Measurements from ENCODE around the gene MGRN1. TPM values are rescaled to one million over a fixed set of nuclear protein-coding genes. Genes with fewer than 3 reads are reported as not detected.

Gene MGRN1
- total and polyA plus RNA-seq, 2 of the 13 experiments (the other 11 are each of a cell fraction or from before 2014, with no cell fraction given): 11.9 to 12.6 TPM

DNA sequence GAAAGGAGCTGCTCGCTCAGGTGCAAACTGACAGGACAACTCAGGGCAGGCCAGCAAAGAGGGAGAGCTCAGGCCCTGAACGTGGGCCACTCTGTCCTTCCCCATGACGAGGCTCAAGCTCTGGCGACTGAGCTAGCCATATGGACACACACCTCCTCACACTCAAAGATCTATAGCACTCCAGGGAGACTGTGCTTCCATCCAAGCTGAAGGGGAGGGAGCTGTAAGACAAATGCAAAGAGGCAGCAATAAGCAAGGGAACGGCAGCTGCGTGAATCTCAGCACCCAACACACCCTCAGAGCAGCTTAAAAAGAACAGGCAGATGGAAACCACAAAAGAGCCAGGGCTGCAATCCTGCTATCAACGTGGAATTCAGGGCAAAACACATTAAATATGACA is 82.2 kb downstream of the MGRN1 start:
- CTCF ChIA-PET (ENCODE audit: low intra/inter-chr PET ratio, low total read pairs): no interaction called here
- Histone ChIP-seq H3K27ac (ENCODE audit: extremely low read length, insufficient read depth, low read length) (no peak overlapping the region), H2AFZ (ENCODE audit: low read length) (no peak overlapping the region), H4K20me1 (ENCODE audit: insufficient read depth, low read length) (no peaks in the 10 kb centered on the region), H3K9ac (ENCODE audit: insufficient read depth, low read depth, low read length) (no peak overlapping the region), H3K79me2 (ENCODE audit: insufficient read depth, low read length) (no peaks in the 10 kb centered on the region), H3K9me3 (ENCODE audit: low read length) (no peaks in the 10 kb centered on the region), H3K4me1 (ENCODE audit: insufficient read depth, low read length) (peaks cover 16% of the 10 kb centered on the region), H3K4me2 (ENCODE audit: low read depth, low read length) (no peak overlapping the region), H3K4me3 (replicated peaks in 1 of 3; ENCODE audit: insufficient read depth in 1 of 3, low read depth in 2 of 3, low read length in 3 of 3) (no peak overlapping the region), H3K27me3 (ENCODE audit: control insufficient read depth in 1 of 2, insufficient read depth in 2 of 2, low read length in 2 of 2) (no peaks in the 10 kb centered on the region), H3K36me3 (replicated peaks in 1 of 2; ENCODE audit: control insufficient read depth in 1 of 2, insufficient read depth in 2 of 2, low read length in 2 of 2) (peaks cover 23 to 48% of the 10 kb centered on the region in 2 experiments; a peak in 4 of 5 replicates)
- intact Hi-C loops (cut with micrococcal nuclease; ENCODE audit: unreplicated experiment): no loop called here
- FAIRE-seq (no peak), ATAC-seq (no peak), DNase-seq (ENCODE audit: low spot score) (no peak)
- in situ Hi-C loops (cut with HindIII; ENCODE audit: extremely low pct_ligation_motif_present, low pct_unique_long_range_greater_than_20kb): no loop called here
- BruUV-seq (replicated peaks): no TSS peak
- POLR2A ChIA-PET: interaction anchor here (1.0 kb wide), 1 partner anchor 12 kb away, joined by 3 read pairs; no protein-coding TSS in a partner anchor
- WGBS (ENCODE audit: low lambda C conversion rate): 97% methylated on average over 7 of the region's 7 CpGs
- TF ChIP-seq RELA (CRISPR knock-in tag; IDR thresholded peaks at IDR 0.05) (no peak), JUND (CRISPR knock-in tag; IDR thresholded peaks at IDR 0.05) (no peak), ZNF816 (CRISPR knock-in tag; IDR thresholded peaks at IDR 0.05; ENCODE audit: borderline replicate concordance) (no peak), ZFX (CRISPR knock-in tag; IDR thresholded peaks at IDR 0.05; ENCODE audit: low read depth) (no peak), SOX6 (IDR thresholded peaks at IDR 0.05) (no peak), SOX6 (CRISPR knock-in tag; IDR thresholded peaks at IDR 0.05) (no peak), ZNF775 (CRISPR knock-in tag; IDR thresholded peaks at IDR 0.05; ENCODE audit: borderline replicate concordance) (no peak), ZNF615 (CRISPR knock-in tag; IDR thresholded peaks at IDR 0.05; ENCODE audit: borderline replicate concordance) (no peak), U2AF2 (IDR thresholded peaks at IDR 0.05; ENCODE audit: low read depth, low read length) (no peak), ZNF572 (CRISPR knock-in tag; IDR thresholded peaks at IDR 0.05) (no peak)
- TF ChIP-seq, protein P1, sequence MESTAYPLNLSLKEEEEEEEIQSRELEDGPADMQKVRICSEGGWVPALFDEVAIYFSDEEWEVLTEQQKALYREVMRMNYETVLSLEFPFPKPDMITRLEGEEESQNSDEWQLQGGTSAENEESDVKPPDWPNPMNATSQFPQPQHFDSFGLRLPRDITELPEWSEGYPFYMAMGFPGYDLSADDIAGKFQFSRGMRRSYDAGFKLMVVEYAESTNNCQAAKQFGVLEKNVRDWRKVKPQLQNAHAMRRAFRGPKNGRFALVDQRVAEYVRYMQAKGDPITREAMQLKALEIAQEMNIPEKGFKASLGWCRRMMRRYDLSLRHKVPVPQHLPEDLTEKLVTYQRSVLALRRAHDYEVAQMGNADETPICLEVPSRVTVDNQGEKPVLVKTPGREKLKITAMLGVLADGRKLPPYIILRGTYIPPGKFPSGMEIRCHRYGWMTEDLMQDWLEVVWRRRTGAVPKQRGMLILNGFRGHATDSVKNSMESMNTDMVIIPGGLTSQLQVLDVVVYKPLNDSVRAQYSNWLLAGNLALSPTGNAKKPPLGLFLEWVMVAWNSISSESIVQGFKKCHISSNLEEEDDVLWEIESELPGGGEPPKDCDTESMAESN (CRISPR knock-in tag; conservative IDR thresholded peaks at IDR 0.05): no peak
- TF ChIP-seq, protein P2, sequence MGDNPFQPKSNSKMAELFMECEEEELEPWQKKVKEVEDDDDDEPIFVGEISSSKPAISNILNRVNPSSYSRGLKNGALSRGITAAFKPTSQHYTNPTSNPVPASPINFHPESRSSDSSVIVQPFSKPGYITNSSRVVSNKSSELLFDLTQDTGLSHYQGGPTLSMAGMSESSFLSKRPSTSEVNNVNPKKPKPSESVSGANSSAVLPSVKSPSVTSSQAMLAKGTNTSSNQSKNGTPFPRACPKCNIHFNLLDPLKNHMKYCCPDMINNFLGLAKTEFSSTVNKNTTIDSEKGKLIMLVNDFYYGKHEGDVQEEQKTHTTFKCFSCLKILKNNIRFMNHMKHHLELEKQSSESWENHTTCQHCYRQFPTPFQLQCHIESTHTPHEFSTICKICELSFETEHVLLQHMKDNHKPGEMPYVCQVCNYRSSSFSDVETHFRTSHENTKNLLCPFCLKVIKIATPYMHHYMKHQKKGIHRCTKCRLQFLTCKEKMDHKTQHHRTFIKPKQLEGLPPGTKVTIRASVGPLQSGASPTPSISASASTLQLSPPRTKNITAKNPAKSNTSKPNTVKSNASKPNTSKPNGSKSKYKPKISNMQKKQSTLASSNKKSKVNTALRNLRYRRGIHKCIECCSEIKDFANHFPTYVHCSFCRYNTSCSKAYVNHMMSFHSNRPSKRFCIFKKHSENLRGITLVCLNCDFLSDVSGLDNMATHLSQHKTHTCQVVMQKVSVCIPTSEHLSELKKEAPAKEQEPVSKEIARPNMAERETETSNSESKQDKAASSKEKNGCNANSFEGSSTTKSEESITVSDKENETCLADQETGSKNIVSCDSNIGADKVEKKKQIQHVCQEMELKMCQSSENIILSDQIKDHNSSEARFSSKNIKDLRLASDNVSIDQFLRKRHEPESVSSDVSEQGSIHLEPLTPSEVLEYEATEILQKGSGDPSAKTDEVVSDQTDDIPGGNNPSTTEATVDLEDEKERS (CRISPR knock-in tag; IDR thresholded peaks at IDR 0.05): no peak
- TF ChIP-seq, protein P3, sequence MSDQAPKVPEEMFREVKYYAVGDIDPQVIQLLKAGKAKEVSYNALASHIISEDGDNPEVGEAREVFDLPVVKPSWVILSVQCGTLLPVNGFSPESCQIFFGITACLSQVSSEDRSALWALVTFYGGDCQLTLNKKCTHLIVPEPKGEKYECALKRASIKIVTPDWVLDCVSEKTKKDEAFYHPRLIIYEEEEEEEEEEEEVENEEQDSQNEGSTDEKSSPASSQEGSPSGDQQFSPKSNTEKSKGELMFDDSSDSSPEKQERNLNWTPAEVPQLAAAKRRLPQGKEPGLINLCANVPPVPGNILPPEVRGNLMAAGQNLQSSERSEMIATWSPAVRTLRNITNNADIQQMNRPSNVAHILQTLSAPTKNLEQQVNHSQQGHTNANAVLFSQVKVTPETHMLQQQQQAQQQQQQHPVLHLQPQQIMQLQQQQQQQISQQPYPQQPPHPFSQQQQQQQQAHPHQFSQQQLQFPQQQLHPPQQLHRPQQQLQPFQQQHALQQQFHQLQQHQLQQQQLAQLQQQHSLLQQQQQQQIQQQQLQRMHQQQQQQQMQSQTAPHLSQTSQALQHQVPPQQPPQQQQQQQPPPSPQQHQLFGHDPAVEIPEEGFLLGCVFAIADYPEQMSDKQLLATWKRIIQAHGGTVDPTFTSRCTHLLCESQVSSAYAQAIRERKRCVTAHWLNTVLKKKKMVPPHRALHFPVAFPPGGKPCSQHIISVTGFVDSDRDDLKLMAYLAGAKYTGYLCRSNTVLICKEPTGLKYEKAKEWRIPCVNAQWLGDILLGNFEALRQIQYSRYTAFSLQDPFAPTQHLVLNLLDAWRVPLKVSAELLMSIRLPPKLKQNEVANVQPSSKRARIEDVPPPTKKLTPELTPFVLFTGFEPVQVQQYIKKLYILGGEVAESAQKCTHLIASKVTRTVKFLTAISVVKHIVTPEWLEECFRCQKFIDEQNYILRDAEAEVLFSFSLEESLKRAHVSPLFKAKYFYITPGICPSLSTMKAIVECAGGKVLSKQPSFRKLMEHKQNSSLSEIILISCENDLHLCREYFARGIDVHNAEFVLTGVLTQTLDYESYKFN (CRISPR knock-in tag; conservative IDR thresholded peaks at IDR 0.05): no peak
- TF ChIP-seq, protein P4, sequence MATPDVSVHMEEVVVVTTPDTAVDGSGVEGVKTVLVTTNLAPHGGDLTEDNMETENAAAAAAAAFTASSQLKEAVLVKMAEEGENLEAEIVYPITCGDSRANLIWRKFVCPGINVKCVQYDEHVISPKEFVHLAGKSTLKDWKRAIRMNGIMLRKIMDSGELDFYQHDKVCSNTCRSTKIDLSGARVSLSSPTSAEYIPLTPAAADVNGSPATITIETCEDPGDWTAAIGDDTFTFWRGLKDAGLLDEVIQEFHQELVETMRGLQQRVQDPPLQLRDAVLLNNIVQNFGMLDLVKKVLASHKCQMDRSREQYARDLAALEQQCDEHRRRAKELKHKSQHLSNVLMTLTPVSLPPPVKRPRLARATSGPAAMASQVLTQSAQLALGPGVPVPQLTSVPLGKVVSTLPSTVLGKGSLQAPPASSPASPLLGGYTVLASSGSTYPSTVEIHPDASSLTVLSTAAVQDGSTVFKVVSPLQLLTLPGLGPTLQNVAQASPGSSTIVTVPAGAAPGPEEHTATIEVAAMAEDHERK (CRISPR knock-in tag; IDR thresholded peaks at IDR 0.05; ENCODE audit: low read depth): no peak

Measured in HepG2 (cell line).